Midbrain (tissue), 1 donor: Measurements from ENCODE around the gene CLCN7.

ENCODE experiments used
- DNase-seq: peaks from one replicate; lab custom pipeline; 2025; lab: John Stamatoyannopoulos, UW

Gene CLCN7

GRCh38 chr16:1464196-1464893 lies 10.5 kb downstream of the CLCN7 start:
- no peak for DNase-seq

DNA sequence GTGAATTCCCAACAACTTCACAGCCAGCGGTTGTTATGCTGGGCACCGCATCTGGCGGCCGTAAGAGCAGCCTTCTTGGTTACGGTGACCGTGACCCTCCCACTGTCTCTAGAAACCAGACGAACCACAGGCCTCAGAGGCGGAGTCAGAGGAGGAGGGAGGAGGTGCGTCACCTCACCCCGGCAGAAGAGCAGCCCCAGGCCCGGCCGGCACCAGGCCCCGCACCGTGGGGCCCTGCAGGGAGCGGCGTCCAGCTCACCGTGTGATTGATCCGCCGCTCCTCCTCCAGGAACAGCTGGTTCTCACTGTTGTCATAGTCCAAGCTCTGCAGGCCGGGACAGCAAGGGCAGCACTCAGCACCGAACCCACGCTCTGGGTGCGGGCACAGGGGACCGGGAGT lies 13.7 kb downstream of the CLCN7 start:
- DNase-seq = no peak

DNA sequence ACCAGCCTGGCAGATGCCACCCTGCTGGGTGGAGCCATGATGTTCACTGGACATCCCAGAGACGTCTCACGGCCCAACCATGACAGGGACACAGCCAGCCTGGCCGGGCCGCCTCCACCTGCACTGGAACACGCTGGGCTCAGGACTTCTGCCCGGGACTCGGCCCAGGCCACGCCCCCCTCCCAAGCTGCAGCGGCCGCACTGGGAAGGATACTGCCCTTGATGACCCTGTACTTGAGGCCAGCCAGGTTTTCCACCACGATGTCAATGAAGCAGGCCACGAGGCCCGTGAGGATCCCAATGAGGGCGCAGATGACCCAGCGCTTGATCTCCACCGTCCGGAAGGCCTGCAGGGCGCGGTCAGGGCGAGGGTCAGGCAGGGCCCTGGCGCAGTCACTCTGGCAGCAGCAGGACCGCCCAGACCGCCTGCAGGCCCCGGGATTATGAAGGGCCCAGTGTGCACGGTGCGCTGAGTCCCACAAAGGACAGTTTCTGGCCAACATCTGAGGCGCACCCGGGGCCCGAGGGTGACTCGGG lies 14.2 kb downstream of the CLCN7 start:
- DNase-seq = no peak

GRCh38 chr16:1459967-1460366 lies 14.9 kb downstream of the CLCN7 start:
- DNase-seq = no peak

DNA sequence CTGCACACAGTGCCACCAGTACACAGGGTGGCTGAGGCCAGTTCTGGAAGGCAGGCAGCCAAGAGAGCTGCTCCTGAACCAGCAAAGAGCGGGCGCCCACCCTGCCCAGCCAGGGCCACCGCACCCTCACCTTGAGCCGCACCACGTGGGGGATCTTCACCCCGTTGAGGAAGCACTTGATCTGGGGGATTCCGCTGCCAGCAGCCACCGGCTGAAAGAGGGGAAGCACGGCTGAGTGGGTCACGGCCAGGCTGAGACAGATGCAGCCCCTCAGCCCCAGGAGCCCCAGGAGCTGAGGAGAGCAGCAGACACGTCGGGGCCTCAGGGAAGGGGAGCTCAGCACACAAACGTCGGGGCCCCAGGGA lies 15.9 kb downstream of the CLCN7 start:
- DNase-seq = no peak

GRCh38 chr16:1458336-1458976 lies 16.4 kb downstream of the CLCN7 start:
- no peak for DNase-seq

GRCh38 chr16:1457489-1458245 lies 17.2 kb downstream of the CLCN7 start:
- no peak for DNase-seq

- no peak for DNase-seq
These were observed 17.9 kb downstream of the CLCN7 start for GRCh38 chr16:1456951-1457350.

GRCh38 chr16:1455190-1456171 lies 19.3 kb downstream of the CLCN7 start:
- no peak for DNase-seq

- DNase-seq = no peak
These were observed 20.3 kb downstream of the CLCN7 start for GRCh38 chr16:1454561-1454960.

- DNase-seq = no peak
These were observed 21.5 kb downstream of the CLCN7 start for GRCh38 chr16:1453316-1453715.

DNA sequence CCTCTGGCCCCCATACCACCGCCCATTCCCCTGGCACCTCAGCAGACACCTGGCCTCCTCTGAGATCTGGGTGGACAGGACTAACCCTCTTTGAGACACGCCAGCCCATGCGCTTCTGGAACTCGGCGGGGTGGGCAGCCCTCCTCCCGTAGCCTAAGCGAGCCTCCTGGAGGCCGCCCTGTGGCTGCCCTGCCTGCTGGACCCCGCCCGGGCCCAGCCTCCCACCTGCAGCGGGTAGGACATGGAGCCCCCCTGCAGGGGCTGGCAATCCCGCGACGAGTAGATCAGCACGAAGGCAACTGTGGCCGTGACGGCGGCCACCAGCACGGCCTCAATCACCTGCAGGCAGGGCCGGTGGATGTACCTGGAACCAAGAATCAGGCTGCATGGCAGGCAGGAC lies 22.3 kb downstream of the CLCN7 start:
- DNase-seq = no peak

- DNase-seq = no peak
These were observed 23.0 kb downstream of the CLCN7 start for GRCh38 chr16:1451702-1452392.

DNA sequence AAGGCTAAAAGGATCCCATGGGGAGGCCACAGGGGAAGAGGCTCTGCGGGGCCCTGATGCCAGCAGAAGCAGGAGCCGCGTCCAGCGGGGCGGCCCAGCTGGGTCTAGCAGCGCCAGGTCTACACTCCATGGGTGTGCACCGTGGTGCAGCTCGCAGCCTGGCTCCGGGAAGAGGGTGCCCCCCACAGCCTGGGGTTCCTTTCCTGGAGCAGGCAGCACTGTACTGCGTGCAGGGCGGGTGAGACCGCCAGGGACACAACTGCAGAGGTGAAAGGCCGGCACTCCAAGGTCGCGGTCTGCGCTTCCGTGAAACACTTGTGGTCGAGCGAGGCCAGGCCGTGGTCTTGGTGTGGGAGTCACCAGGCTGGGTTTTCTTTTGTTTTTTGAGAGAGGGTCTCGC lies 24.0 kb downstream of the CLCN7 start:
- DNase-seq = no peak

- DNase-seq = no peak
These were observed 24.6 kb downstream of the CLCN7 start for GRCh38 chr16:1450218-1450617.

DNA sequence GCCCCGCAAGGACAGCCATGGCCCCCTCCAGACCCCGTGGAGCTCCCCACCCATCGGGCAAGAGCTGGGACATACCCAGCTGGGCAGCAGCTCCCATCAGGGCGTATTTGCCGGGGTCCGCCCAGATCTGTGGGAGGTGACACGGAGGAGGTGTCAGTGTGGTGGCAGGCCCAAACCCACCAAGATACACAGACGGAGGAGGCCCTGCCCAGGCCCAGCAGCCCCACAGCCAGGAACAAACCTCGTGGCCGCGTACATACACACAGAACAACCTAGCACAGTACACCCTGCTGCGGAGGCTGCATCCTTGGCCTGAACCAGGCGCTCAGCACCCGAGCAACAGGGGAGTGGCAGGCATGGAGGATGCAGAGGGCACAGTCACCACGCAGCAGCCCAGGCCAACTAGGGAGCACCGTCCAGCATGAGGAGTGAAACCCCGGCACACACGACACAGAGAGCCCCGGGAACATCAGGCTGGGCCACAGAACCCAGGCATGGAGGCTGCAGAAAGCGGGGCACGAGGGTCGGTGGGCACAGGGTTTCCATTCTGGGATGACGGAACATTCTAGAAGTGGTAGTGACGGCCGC lies 25.5 kb downstream of the CLCN7 start:
- no peak for DNase-seq

GRCh38 chr16:1448536-1449116 lies 26.2 kb downstream of the CLCN7 start:
- no peak for DNase-seq

GRCh38 chr16:1447965-1448364 lies 26.9 kb downstream of the CLCN7 start:
- no peak for DNase-seq

- DNase-seq = no peak
These were observed 28.3 kb downstream of the CLCN7 start for GRCh38 chr16:1446296-1447080.
